GM12878 (cell line): Measurements from ENCODE around the gene TEX36.

Experiments used
- EGR1 ChIP-seq, 2 experiments: IDR thresholded peaks; 1 replicate in 1 of 2; 2 replicates in 1 of 2; pipeline ENCODE4 v1.6.1; 2011 to 2012; ENCODE audit warnings: low read depth in 2 of 2, low read length in 2 of 2, borderline replicate concordance in 1 of 2, mild to moderate bottlenecking in 1 of 2, moderate library complexity in 1 of 2
- MAX ChIP-seq: IDR thresholded peaks from 2 replicates; pipeline ENCODE4 v1.6.1; 2012; ENCODE audit warnings: low read depth, low read length, improper control_type of control experiment
- POLR2AphosphoS5 ChIP-seq: IDR thresholded peaks from 2 replicates; pipeline ENCODE4 v1.6.1; 2011; ENCODE audit warnings: mild to moderate bottlenecking, low read length, inconsistent platforms
- SRF ChIP-seq, 2 experiments: IDR thresholded peaks; 2 replicates each; pipeline ENCODE4 v1.6.1; 2011; ENCODE audit warnings: low read depth in 2 of 2, low read length in 2 of 2, mild to moderate bottlenecking in 1 of 2, moderate library complexity in 1 of 2
- SUZ12 ChIP-seq: fragments of 200-600 bp; sonication (generic); IDR thresholded peaks from one replicate; pipeline ENCODE4 v1.6.1; 2018; ENCODE audit warnings: antibody characterized with exemption, mild to moderate bottlenecking; ENCODE audit not compliant: unreplicated experiment
- TF ChIP-seq, protein P1 (sequence below): IDR thresholded peaks from 2 replicates; pipeline ENCODE4 v1.6.1; 2011; ENCODE audit warnings: low read depth, low read length, improper control_type of control experiment, borderline replicate concordance
- TF ChIP-seq, protein P2 (sequence below), 3 experiments: IDR thresholded peaks in 2 of 3; conservative IDR thresholded peaks in 1 of 3; 2 replicates each; pipeline ENCODE4 v1.5.1; 2011; ENCODE audit warnings: low read depth in 3 of 3, low read length in 3 of 3, mild to moderate bottlenecking in 3 of 3, control low read depth in 2 of 3, moderate library complexity in 2 of 3, inconsistent platforms in 1 of 3, mixed read lengths in 1 of 3; ENCODE audit not compliant: control insufficient read depth in 2 of 3, insufficient read depth in 1 of 3; ENCODE audit errors: extremely low read depth in 1 of 3

DNA sequence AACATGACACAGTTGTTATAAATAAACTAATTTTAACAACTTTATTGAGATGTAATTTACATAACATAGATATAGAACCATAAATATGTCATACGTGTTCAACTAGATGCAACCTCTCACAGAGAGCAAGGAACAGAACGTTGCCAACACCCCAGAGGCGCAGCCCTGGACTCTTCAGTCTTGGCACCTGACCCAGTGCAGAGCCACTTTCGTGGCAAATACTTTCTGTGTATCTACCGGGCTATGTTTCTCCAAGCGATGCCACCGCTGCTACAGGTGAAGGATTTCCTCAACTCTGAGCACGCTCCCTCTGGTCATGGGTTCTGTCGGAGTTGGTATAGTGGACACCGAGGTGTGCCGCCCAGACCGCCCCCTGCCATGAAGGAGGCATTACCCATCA is 57.4 kb downstream of the TEX36 start:
- TF ChIP-seq SUZ12, result no peak
- no peak for TF ChIP-seq MAX
- no peak for TF ChIP-seq POLR2AphosphoS5
- TF ChIP-seq SRF (IDR thresholded peaks at IDR 0.05; ENCODE audit: low read depth in 2 of 2, low read length in 2 of 2), result no peak
- TF ChIP-seq EGR1 (IDR thresholded peaks at IDR 0.05; ENCODE audit: borderline replicate concordance in 1 of 2, low read depth in 2 of 2, low read length in 2 of 2), result no peak
- TF ChIP-seq, protein P1, sequence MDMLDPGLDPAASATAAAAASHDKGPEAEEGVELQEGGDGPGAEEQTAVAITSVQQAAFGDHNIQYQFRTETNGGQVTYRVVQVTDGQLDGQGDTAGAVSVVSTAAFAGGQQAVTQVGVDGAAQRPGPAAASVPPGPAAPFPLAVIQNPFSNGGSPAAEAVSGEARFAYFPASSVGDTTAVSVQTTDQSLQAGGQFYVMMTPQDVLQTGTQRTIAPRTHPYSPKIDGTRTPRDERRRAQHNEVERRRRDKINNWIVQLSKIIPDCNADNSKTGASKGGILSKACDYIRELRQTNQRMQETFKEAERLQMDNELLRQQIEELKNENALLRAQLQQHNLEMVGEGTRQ, result no peak
- TF ChIP-seq, protein P2, sequence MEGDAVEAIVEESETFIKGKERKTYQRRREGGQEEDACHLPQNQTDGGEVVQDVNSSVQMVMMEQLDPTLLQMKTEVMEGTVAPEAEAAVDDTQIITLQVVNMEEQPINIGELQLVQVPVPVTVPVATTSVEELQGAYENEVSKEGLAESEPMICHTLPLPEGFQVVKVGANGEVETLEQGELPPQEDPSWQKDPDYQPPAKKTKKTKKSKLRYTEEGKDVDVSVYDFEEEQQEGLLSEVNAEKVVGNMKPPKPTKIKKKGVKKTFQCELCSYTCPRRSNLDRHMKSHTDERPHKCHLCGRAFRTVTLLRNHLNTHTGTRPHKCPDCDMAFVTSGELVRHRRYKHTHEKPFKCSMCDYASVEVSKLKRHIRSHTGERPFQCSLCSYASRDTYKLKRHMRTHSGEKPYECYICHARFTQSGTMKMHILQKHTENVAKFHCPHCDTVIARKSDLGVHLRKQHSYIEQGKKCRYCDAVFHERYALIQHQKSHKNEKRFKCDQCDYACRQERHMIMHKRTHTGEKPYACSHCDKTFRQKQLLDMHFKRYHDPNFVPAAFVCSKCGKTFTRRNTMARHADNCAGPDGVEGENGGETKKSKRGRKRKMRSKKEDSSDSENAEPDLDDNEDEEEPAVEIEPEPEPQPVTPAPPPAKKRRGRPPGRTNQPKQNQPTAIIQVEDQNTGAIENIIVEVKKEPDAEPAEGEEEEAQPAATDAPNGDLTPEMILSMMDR (IDR thresholded peaks at IDR 0.05 in 2 of 3, conservative IDR thresholded peaks at IDR 0.05 in 1 of 3; ENCODE audit: control insufficient read depth in 2 of 3, extremely low read depth in 1 of 3, insufficient read depth in 1 of 3, low read depth in 3 of 3, low read length in 3 of 3), result no peak
